ENCODE results near the gene CTRB2.
A peak's percentile ranks its signal among the peaks of the same experiment; 100 is the strongest.
"Not testable (repeated sequence)": the region's sequence is repeated elsewhere in the genome, so short reads cannot be mapped to it uniquely, and the experiment has no call there.

The CTRB2 gene

DNA sequence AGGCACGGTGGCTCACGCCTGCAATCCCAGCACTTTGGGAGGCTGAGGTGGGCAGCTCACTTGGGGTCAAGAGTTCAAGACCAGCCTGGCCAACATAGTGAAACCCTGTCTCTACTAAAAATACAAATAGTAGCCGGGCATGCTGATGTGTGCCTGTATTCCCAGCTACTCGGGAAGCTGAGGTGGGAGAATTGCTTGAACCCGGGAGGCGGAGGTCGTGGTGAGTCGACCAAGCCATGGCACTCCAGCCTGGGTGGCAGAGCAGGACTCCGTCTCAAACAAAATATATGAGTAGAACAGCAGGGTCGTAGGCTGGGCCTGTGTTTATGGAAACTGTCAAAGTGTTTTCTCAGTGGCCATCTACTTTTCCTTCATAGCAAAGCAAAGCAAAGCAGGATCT lies 4.3 kb upstream of the CTRB2 start:
- not testable (repeated sequence) for H3K4me1 Mint-ChIP-seq (ENCODE audit: low read depth in 2 of 2); H3K9me3 Mint-ChIP-seq; ATAC-seq (replicated peaks); H3K4me3 Mint-ChIP-seq; H3K36me3 Mint-ChIP-seq (ENCODE audit: insufficient read depth); DNase-seq; H3K27ac Mint-ChIP-seq
- peaks cover 0 to 24% of the 10 kb centered on the region in 2 donors for H3K27me3 Mint-ChIP-seq

DNA sequence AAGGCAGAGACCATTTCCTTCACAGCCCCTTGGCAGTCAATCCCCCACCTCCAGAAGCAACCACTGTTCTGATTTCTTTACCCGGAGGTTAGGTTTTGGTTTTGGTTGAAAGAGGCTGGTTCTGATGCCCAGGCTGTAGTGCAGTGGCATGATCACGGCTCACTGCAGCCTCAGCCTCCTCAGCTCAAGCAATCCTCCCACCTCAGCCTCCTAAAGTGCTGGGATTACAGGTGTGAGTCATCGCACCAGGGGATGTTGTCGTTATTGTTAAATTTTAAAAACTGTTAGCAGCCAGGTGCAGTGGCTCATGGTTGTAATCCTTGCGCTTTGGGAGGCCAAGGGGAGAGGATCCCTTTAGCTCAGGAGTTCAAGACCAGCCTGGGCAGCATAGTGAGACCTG lies 3.0 kb upstream of the CTRB2 start:
- H3K27ac Mint-ChIP-seq, result no peak overlapping the region
- ATAC-seq (replicated peaks) (no peak), DNase-seq (no peak)
- H3K9me3 Mint-ChIP-seq, result no peaks in the 10 kb centered on the region
- H3K4me3 Mint-ChIP-seq, result no peak overlapping the region
- H3K4me1 Mint-ChIP-seq (ENCODE audit: low read depth in 2 of 2), result no peaks in the 10 kb centered on the region
- no peaks in the 10 kb centered on the region for H3K36me3 Mint-ChIP-seq (ENCODE audit: insufficient read depth)
- H3K27me3 Mint-ChIP-seq, result peaks cover 0 to 24% of the 10 kb centered on the region in 2 donors

- H3K4me1 Mint-ChIP-seq (ENCODE audit: low read depth in 2 of 2); DNase-seq; H3K9me3 Mint-ChIP-seq; H3K27ac Mint-ChIP-seq; H3K4me3 Mint-ChIP-seq; H3K36me3 Mint-ChIP-seq (ENCODE audit: insufficient read depth); ATAC-seq (replicated peaks): not testable (repeated sequence)
- peaks cover 0 to 24% of the 10 kb centered on the region in 2 donors for H3K27me3 Mint-ChIP-seq
Observed at GRCh38 chr16:75209514-75209913, 2.6 kb upstream of the CTRB2 start.

DNA sequence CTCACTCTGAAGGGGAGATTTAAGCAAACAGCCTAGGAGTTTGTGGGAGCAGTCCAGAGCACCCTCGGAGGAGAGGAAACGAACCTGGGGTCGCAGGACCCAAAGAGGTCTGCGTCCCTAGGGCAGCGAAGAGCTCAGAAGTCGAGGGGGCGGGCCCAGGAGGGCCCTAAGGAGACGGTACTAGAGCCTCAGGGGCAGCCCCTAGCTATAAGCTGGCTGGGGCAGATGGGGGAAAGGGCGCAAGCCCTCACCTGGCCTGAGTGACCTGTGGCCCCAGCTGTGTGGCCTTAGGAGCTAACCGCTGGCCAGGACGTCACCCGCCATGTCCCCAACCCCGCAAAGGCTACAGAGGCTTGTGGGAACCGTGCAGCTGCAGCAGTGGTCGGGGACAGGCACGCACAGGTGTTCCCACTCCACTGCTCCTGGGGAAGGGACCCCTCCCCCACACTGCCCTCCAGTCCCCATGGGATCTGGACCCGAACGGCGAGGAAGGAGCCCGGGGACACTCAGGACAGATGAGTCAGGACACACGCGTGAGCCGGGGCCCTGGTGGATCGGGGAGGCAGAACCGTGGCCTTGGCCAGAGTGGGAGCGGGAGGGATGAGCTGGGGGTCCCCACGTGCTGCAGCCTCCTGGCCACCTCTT lies 2.0 kb upstream of the CTRB2 start:
- Mint-ChIP-seq H3K4me3 (no peak overlapping the region), H3K4me1 (ENCODE audit: low read depth in 2 of 2) (no peaks in the 10 kb centered on the region), H3K27me3 (peaks cover 0 to 24% of the 10 kb centered on the region in 2 donors), H3K27ac (no peak overlapping the region), H3K9me3 (no peaks in the 10 kb centered on the region), H3K36me3 (ENCODE audit: insufficient read depth) (no peaks in the 10 kb centered on the region)
- ATAC-seq (replicated peaks) (no peak), DNase-seq (no peak)

GRCh38 chr16:75208242-75208825 lies 1.4 kb upstream of the CTRB2 start:
- no peaks in the 10 kb centered on the region for H3K36me3 Mint-ChIP-seq (ENCODE audit: insufficient read depth)
- H3K4me3 Mint-ChIP-seq, result no peak overlapping the region
- H3K4me1 Mint-ChIP-seq (ENCODE audit: low read depth in 2 of 2), result no peaks in the 10 kb centered on the region
- peaks cover 0 to 24% of the 10 kb centered on the region in 2 donors for H3K27me3 Mint-ChIP-seq
- DNase-seq (no peak), ATAC-seq (replicated peaks) (no peak)
- H3K9me3 Mint-ChIP-seq, result no peaks in the 10 kb centered on the region
- no peak overlapping the region for H3K27ac Mint-ChIP-seq

GRCh38 chr16:75207831-75208230 lies 870 bp upstream of the CTRB2 start:
- Mint-ChIP-seq H3K36me3 (ENCODE audit: insufficient read depth) (no peaks in the 10 kb centered on the region), H3K9me3 (no peaks in the 10 kb centered on the region), H3K4me3 (no peak overlapping the region), H3K27me3 (peaks cover 0 to 24% of the 10 kb centered on the region in 2 donors), H3K27ac (no peak overlapping the region), H3K4me1 (ENCODE audit: low read depth in 2 of 2) (no peaks in the 10 kb centered on the region)
- no peak for ATAC-seq (replicated peaks)
- DNase-seq, result no peak

DNA sequence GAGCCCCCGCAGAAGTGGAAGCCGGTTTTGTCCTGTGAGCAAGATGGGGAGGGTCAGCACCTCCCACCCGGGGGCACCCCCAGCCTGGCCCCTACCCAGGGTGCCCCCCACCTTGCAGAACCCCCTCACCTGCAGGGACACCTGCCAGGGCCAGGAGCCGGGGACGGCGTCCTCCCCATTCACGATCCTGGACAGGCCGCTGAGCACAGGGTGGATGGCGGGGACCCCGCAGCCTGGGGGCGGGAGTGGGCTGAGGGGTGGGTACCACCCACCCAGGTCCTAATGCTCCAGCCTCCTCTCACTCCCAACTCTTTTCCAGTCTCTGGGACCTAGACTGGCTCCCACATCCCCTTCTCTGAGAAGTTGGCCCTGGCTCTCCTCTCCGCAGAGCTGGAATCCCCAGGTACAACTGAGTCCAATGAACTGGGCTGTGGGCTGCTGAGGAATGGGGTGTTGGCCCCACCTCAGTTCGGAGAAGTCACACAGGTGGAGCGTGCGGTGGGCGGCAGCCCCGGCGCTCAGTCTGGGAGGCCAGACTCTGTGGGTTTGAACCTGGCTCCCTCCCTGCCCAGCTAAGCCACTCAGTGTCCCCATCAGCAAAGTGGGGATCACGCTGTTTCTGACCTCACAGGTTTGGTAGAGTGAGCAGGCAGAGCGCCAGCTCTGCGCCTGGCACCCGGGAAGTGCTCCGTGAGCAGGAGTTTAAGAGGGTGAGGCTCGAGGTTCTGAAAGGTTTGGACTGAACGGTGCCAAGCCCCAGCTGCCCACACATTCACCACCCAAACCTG lies 806 bp downstream of the CTRB2 start:
- ATAC-seq (replicated peaks); DNase-seq; H3K4me1 Mint-ChIP-seq (ENCODE audit: low read depth in 2 of 2); H3K27ac Mint-ChIP-seq; H3K36me3 Mint-ChIP-seq (ENCODE audit: insufficient read depth); H3K9me3 Mint-ChIP-seq; H3K4me3 Mint-ChIP-seq: not testable (repeated sequence)
- peaks cover 0 to 18% of the 10 kb centered on the region in 2 donors for H3K27me3 Mint-ChIP-seq

GRCh38 chr16:75205438-75205837 lies 1.5 kb downstream of the CTRB2 start:
- H3K4me3 Mint-ChIP-seq; H3K4me1 Mint-ChIP-seq (ENCODE audit: low read depth in 2 of 2); DNase-seq; H3K36me3 Mint-ChIP-seq (ENCODE audit: insufficient read depth); ATAC-seq (replicated peaks); H3K27ac Mint-ChIP-seq; H3K9me3 Mint-ChIP-seq: not testable (repeated sequence)
- peaks cover 0 to 25% of the 10 kb centered on the region in 2 donors for H3K27me3 Mint-ChIP-seq

- not testable (repeated sequence) for H3K27ac Mint-ChIP-seq; DNase-seq; ATAC-seq (replicated peaks); H3K9me3 Mint-ChIP-seq; H3K4me1 Mint-ChIP-seq (ENCODE audit: low read depth in 2 of 2); H3K36me3 Mint-ChIP-seq (ENCODE audit: insufficient read depth); H3K4me3 Mint-ChIP-seq
- H3K27me3 Mint-ChIP-seq, result peaks cover 0 to 30% of the 10 kb centered on the region in 2 donors
Observed at GRCh38 chr16:75204905-75205304, 2.1 kb downstream of the CTRB2 start.

GRCh38 chr16:75204410-75204758 lies 2.6 kb downstream of the CTRB2 start:
- peaks cover 7% of the 10 kb centered on the region in 2 donors for H3K4me1 Mint-ChIP-seq (ENCODE audit: low read depth in 2 of 2)
- DNase-seq, result no peak
- H3K9me3 Mint-ChIP-seq, result no peaks in the 10 kb centered on the region
- no peaks in the 10 kb centered on the region for H3K36me3 Mint-ChIP-seq (ENCODE audit: insufficient read depth)
- ATAC-seq (replicated peaks), result no peak
- peaks cover 0 to 33% of the 10 kb centered on the region in 2 donors for H3K27me3 Mint-ChIP-seq
- no peak overlapping the region for H3K4me3 Mint-ChIP-seq
- H3K27ac Mint-ChIP-seq, result no peak overlapping the region

DNA sequence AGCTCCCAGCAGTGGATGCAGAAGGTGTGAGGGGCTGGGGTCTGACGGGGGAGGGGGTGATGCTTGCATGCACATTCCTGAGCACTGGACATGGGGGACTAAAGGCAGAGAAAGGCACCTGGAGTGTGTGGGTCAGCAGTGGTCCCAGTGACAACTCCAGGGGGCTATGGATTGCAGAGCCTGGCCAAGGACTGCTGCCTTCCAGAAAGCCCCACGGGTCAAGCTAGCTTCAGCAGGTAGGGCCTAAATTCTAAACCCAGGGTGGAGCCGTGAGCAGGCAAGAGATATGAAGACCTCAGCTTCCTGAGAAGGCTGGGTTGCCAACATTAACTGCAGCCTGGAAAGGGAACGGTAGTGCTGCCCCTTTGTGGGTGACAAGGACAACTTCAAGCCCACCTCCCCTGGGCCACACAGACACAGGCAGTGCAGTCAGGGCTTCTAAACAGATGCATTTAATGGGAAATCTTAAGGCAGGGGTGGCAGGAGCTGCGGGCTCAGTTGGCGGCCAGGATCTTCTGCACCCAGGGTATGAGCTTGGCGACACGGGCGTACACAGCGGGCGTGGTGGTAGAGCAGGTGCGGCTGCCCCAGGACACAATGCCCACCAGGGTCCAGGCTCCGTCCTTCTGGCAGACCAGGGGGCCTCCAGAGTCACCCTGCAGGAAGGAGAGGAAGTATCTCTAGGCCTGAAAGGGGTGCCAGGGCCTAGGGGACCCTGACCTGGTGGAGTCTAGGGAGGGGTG lies 3.1 kb downstream of the CTRB2 start:
- DNase-seq, result no peak
- H3K27ac Mint-ChIP-seq, result peak overlapping the region in 1 of 2 donors; percentile 22
- H3K36me3 Mint-ChIP-seq (ENCODE audit: insufficient read depth), result no peaks in the 10 kb centered on the region
- peaks cover 0 to 30% of the 10 kb centered on the region in 2 donors for H3K27me3 Mint-ChIP-seq
- no peak overlapping the region for H3K4me3 Mint-ChIP-seq
- H3K9me3 Mint-ChIP-seq, result no peaks in the 10 kb centered on the region
- peaks cover 7 to 9% of the 10 kb centered on the region in 2 donors for H3K4me1 Mint-ChIP-seq (ENCODE audit: low read depth in 2 of 2)
- ATAC-seq (replicated peaks), result no peak

- Mint-ChIP-seq H3K27ac (peak overlapping the region in 1 of 2 donors; percentile 22), H3K4me1 (ENCODE audit: low read depth in 2 of 2) (peaks cover 7 to 9% of the 10 kb centered on the region in 2 donors), H3K27me3 (peaks cover 5 to 28% of the 10 kb centered on the region in 2 donors), H3K36me3 (ENCODE audit: insufficient read depth) (no peaks in the 10 kb centered on the region), H3K9me3 (no peaks in the 10 kb centered on the region), H3K4me3 (no peak overlapping the region)
- ATAC-seq (replicated peaks), result no peak
- no peak for DNase-seq
Observed at GRCh38 chr16:75203096-75203495, 3.9 kb downstream of the CTRB2 start.

GRCh38 chr16:75202069-75202590 lies 4.8 kb downstream of the CTRB2 start:
- H3K4me3 Mint-ChIP-seq, result no peak overlapping the region
- DNase-seq (no peak), ATAC-seq (replicated peaks) (no peak)
- H3K27ac Mint-ChIP-seq, result no peak overlapping the region
- H3K9me3 Mint-ChIP-seq, result no peaks in the 10 kb centered on the region
- peaks cover 14 to 34% of the 10 kb centered on the region in 2 donors for H3K27me3 Mint-ChIP-seq
- H3K4me1 Mint-ChIP-seq (ENCODE audit: low read depth in 2 of 2), result peaks cover 9% of the 10 kb centered on the region in 2 donors
- H3K36me3 Mint-ChIP-seq (ENCODE audit: insufficient read depth), result peaks cover 2% of the 10 kb centered on the region

Data from effector memory CD8-positive, alpha-beta T cell (primary cell).